GM21390 (cell line): ENCODE results near the gene PTPN20.
"Not testable (repeated sequence)": the region's sequence is repeated elsewhere in the genome, so short reads cannot be mapped to it uniquely, and the experiment has no call there.

Experiments used
- ATAC-seq: cut with Tn5 transposase; IDR thresholded peaks from one replicate; pipeline ENCODE4 v1.9.1; 2021; ENCODE audit not compliant: unreplicated experiment

PTPN20 gene

GRCh38 chr10:46911144-46911876 lies at the start of gene PTPN20:
TSS of gene PTPN20 (plus strand) at chr10:46911428. CDS start at chr10:46932500, 21,072 bp downstream.
- ATAC-seq, result not testable (repeated sequence)

GRCh38 chr10:46869716-46870115 lies 41.5 kb upstream of the PTPN20 start:
- ATAC-seq, result not testable (repeated sequence)

- not testable (repeated sequence) for ATAC-seq
These were observed 39.6 kb upstream of the PTPN20 start for GRCh38 chr10:46871583-46871982.

GRCh38 chr10:46875304-46875703 lies 35.9 kb upstream of the PTPN20 start:
- ATAC-seq, result not testable (repeated sequence)

- ATAC-seq, result not testable (repeated sequence)
These were observed 34.5 kb upstream of the PTPN20 start for GRCh38 chr10:46876773-46877172.

- not testable (repeated sequence) for ATAC-seq
These were observed 32.5 kb upstream of the PTPN20 start for GRCh38 chr10:46878761-46879160.

GRCh38 chr10:46890813-46891611 lies 20.2 kb upstream of the PTPN20 start:
- ATAC-seq, result not testable (repeated sequence)

- not testable (repeated sequence) for ATAC-seq
These were observed 14.2 kb upstream of the PTPN20 start for GRCh38 chr10:46896762-46897692.

- ATAC-seq, result not testable (repeated sequence)
These were observed 10.0 kb upstream of the PTPN20 start for GRCh38 chr10:46901247-46901646.

GRCh38 chr10:46903874-46904273 lies 7.4 kb upstream of the PTPN20 start:
- not testable (repeated sequence) for ATAC-seq

GRCh38 chr10:46906359-46906758 lies 4.9 kb upstream of the PTPN20 start:
- not testable (repeated sequence) for ATAC-seq

- ATAC-seq, result not testable (repeated sequence)
These were observed 3.8 kb upstream of the PTPN20 start for GRCh38 chr10:46907185-46908117.

GRCh38 chr10:46922498-46922897 lies 11.3 kb downstream of the PTPN20 start:
- ATAC-seq, result not testable (repeated sequence)

GRCh38 chr10:46925156-46925555 lies 13.9 kb downstream of the PTPN20 start:
- not testable (repeated sequence) for ATAC-seq

GRCh38 chr10:46925853-46926252 lies 14.6 kb downstream of the PTPN20 start:
- not testable (repeated sequence) for ATAC-seq

GRCh38 chr10:46928810-46929209 lies 17.6 kb downstream of the PTPN20 start:
- not testable (repeated sequence) for ATAC-seq

- not testable (repeated sequence) for ATAC-seq
These were observed 21.2 kb downstream of the PTPN20 start for GRCh38 chr10:46932383-46932782.

GRCh38 chr10:46941091-46941490 lies 29.9 kb downstream of the PTPN20 start:
- not testable (repeated sequence) for ATAC-seq

- not testable (repeated sequence) for ATAC-seq
These were observed 37.7 kb downstream of the PTPN20 start for GRCh38 chr10:46948687-46949518.
